ENCODE measurements around the gene NCCRP1.

- TF ChIP-seq CTCF (IDR thresholded peaks at IDR 0.05) = no peak
- TF ChIP-seq ZFX (IDR thresholded peaks at IDR 0.05; ENCODE audit: borderline replicate concordance) = no peak
Observed at GRCh38 chr19:39164289-39164688, 32.5 kb upstream of the NCCRP1 start.

Data from 22Rv1 (cell line).